ENCODE measurements around the gene CAV2.

GRCh38 chr7:116553168-116553964, 53.8 kb downstream of the CAV2 start:
- TF ChIP-seq CTCF (conservative IDR thresholded peaks at IDR 0.05 in 1 of 2, IDR thresholded peaks at IDR 0.05 in 1 of 2; ENCODE audit: low read depth in 1 of 2, low read length in 2 of 2) (no peak), EZH2 (IDR thresholded peaks at IDR 0.05; ENCODE audit: low read length, missing control alignments) (no peak)
